EH (cell line): ENCODE data around the gene LNPK.
A peak's percentile ranks its signal among the peaks of the same experiment; 100 is the strongest.
"Not testable (repeated sequence)": the region's sequence is repeated elsewhere in the genome, so short reads cannot be mapped to it uniquely, and the experiment has no call there.

Experiments used
- DNase-seq: peaks from one replicate; pipeline ENCODE4 v3.0.0-alpha.2; 2015; ENCODE audit warnings: low read depth

LNPK gene

DNA sequence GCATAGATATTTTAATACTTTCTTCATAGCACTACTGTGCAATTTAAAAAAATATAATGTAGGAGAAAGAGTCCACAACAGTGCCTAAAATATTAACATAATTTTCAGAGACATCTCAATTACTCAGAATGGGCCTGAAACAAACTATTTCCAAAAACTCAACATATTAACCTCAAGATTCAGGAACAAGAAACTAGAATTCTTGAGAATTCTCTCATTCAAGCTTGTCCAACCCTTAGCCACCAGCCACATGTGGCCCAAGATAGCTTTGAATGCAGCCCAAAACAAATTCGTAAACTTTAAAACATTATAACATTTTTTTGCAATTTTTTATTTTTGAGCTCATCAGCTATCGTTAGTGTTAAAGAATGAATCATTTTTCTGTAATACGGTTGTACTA lies 35.2 kb downstream of the LNPK start:
- DNase-seq: no peak

DNA sequence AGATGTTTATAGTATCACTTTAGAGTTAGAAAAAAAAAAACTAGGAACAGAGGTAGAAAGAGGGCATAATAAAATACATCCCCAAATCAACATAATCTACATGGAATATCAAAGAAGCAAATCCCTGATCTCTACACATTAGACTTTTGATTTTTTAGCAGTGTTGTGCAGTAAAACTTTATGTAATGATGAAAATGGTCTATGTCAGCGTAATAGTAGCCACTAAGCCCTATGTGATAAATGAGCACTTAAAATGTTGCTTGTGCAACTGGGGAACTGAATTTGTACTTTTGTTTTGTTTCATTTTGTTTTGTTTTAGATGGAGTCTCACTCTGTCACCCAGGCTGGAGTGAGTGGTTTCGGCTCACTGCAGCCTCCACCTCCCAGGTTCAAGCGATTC lies 36.3 kb downstream of the LNPK start:
- no peak for DNase-seq

- DNase-seq: no peak
Measured at GRCh38 chr2:175964195-175964594, 37.9 kb downstream of the LNPK start.

- DNase-seq: not testable (repeated sequence)
Measured at GRCh38 chr2:175963171-175963570, 38.9 kb downstream of the LNPK start.

DNA sequence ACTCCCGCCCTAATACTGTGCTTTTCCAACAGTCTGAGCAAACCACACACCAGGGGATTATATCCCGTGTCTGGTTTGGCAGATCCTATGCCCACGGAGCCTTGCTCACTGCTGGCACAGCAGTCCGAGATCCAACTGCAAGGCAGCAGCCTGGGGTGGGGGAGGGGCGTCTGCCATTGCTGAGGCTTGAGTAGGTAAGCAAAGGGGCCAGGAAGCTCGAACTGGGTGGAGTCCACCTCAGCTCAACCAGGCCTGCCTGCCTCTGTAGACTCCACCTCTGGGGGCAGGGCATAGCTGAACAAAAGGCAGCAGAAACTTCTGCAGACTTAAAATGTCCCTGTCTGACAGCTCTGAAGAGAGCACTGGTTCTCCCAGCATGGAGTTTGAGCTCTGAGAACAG lies 44.2 kb downstream of the LNPK start:
- DNase-seq: no peak

- no peak for DNase-seq
Measured at GRCh38 chr2:175955136-175955535, 46.9 kb downstream of the LNPK start.

DNA sequence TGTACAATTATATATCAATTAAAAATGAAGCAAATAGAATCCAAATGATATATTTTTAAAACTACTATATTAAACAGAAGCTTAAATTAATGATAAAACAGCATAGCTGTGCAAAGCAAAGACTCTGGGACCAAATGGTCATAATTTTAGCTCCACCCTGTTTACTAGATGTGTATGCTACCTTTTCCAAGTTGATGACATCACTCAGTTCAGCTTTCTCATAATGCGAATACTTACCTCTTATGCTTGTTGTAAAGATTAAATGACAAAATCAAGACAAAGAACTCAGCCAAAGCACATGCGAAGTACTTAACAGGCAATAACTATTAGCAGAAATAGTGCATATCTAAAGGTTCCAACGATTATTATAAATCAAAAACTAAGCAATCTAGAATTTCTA lies 51.6 kb downstream of the LNPK start:
- no peak for DNase-seq

GRCh38 chr2:175948191-175948590 lies 53.9 kb downstream of the LNPK start:
- no peak for DNase-seq

DNA sequence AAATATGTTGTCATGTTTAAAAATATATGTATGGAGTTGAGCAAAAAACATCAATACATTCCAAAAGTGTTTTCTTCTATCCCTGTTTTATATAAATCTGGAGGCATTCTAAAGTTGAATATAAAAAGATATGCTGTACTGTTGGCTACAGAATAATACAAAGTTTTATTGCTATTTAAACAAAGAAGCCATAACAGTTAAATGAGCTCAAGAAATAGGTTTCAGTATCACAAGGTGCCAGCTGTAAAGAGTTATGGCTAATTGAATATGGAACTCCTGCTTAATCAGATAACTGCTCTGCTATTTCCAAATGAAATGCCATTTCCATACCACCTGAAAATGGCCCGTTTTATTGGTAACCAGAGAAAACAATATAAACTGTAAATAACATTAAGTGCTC lies 55.0 kb downstream of the LNPK start:
- no peak for DNase-seq

- no peak for DNase-seq
Measured at GRCh38 chr2:175941699-175942098, 60.4 kb downstream of the LNPK start.

- no peak for DNase-seq
Measured at GRCh38 chr2:175937216-175937615, 64.9 kb downstream of the LNPK start.

DNA sequence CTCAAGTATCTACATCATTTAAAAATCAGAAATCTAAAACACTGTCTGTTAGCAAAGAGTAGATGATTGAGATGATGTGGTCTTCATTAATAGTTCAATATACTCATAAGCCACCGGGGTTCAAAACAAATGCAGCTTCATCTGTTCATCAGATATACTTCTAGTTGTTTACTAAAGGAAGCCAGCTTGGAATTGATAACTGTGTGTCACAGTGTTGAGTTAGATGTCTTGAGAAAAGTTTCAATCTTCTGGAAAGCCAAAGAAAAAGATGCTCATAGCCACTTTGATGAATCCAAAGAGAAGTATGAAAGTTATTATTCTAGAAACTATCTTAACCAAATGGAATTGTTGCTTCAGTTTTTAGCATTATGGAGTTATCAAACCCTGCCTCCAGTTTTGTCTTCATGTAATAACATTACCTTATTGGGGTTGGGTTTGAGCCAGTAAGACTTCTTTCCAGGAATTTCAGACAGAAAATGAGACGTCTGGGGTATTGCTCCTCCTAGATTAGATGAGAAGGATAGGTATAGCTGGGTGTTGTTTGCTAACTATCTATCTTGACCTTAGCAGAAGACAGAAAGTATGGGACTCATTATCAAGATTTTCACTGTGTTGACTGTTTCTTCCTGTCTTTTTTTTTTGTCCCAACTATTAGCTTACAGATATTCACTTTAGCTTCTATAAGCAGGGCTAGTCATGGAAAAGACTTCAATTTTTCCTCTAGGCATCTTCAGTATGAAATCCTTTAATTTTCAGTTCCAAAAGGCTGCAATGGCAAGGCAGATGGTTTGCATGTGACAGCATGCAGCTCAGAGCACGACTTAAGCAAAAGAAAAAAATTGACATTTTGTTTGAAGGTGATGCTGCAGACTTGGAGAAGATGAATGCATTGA lies 66.5 kb downstream of the LNPK start:
- no peak for DNase-seq

DNA sequence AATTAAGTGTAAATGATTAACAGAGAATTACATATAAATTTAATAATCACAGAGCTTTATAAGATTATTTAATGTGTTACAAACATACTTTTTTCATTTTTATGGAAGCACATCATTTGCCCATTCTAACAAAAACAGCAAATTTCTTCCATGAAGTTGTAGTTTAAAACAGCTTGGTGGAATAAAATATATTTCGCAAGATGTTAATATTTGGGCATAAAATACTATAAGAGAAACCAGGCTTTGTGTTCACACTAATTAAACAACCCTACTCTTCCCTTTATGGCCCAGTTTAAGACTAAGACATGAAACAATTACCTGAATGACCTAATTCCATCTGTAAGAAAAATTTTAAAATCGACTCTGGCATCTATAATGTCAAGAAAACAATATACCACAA lies 69.4 kb downstream of the LNPK start:
- no peak for DNase-seq

GRCh38 chr2:175931805-175932204 lies 70.3 kb downstream of the LNPK start:
- peak; percentile 79 for DNase-seq

DNA sequence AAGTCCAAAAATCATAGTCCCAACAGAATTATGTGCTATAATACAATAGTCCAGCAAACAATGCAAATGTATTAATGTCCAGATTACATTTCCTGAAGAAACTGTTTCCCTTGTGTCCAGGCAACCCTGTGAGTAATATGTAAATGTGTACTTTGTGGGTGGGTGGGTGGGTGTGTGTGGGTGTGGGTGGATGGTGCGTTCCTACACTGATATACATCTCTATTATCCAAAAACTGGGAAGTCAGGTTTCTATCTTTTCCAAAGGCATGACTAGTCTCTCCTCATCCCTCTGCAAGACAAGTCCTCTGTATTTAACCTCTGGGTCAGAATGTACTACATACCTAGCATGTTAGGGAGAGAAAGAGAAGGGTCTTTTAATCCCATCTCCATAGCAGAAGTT lies 71.6 kb downstream of the LNPK start:
- peak; percentile 1 for DNase-seq

DNA sequence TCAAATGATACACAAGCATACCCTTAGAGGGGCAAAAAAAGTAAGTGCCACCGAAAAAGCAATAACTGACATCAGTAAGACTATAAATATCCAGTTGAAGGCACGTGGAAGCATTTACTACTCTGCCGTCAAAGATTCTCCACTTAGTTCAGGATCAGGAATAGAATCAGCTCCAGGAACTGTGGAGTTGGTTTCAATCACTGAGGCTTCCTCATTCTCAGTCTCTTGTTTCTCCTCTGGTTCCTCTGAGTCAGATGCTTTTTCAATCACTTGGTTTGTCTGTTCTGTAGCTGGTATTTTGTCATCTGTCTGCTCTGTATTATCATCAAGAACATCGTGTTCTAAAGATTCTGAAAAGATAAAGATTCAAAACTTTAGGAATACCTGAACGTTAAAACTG lies 72.2 kb downstream of the LNPK start:
- peak; percentile 55 for DNase-seq

GRCh38 chr2:175926272-175926671 lies 75.8 kb downstream of the LNPK start:
- peak; percentile 81 for DNase-seq

- DNase-seq: no peak
Measured at GRCh38 chr2:175922160-175922559, 79.9 kb downstream of the LNPK start.

DNA sequence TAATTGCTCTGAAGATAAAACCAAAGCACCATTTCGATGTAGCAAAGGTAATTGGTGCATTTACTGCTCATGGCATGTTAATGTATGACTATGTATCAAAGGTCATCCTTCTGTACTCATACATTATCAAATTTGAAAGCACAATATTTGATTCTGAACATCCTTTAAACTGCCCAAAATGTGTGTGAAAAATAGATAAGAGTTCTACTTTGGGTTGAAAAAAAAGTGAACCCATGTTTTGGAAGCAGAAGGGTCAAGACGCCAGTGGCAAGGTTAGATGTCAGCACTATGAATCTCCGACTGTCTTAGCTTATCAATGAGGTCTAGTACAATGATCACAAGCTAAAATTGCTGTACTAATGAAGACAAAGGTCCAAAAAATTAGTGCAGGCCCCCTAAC lies 83.1 kb downstream of the LNPK start:
- no peak for DNase-seq

- DNase-seq: no peak
Measured at GRCh38 chr2:175914846-175915245, 87.2 kb downstream of the LNPK start.

- DNase-seq: not testable (repeated sequence)
Measured at GRCh38 chr2:175913849-175914743, 88.0 kb downstream of the LNPK start.

- DNase-seq: not testable (repeated sequence)
Measured at GRCh38 chr2:175913267-175913666, 88.8 kb downstream of the LNPK start.

DNA sequence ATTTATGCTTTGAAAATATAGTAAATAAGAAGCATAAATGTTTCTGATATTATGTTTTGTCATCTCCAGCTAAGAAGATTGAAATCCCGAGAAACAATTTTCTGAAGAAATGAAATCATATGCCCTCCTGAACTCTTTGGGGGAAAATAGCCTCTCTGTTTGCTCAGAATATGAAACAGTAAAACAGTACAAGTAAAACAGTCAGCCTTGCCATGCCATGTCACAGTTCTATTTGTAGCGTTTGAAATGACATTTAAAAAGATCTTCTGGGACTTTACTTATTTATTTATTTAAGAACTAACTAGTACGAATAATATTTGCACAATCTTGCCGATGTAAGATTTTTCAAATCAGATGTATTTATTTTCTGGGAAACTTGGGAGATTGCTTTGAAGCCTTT lies 98.0 kb downstream of the LNPK start:
- DNase-seq: no peak
